HEK293 (cell line): ENCODE data around the gene THAP3.

Experiments used
- CTCF ChIA-PET: fragments of 350-600 bp; formaldehyde crosslinking; extraction: SDS; loops from one replicate; lab custom pipeline; 2021; ENCODE audit warnings: antibody characterized with exemption; lab: Yijun Ruan, JAX
- POLR2A ChIA-PET: fragments of 300-600 bp; formaldehyde crosslinking; extraction: SDS; loops from one replicate; lab custom pipeline; 2020; ENCODE audit warnings: antibody characterized with exemption, inconsistent platforms; lab: Yijun Ruan, JAX
- H3K27ac ChIP-seq: fragments of 200-500 bp; sonication (Bioruptor generic); 2 replicates; pipeline ENCODE4 v1.5.1; 2014; ENCODE audit warnings: low read depth, low read length, control low read depth, inconsistent platforms; ENCODE audit errors: extremely low read depth
- H3K36me3 ChIP-seq, 2 experiments: fragments of 200-500 bp in 1 of 2; sonication (Bioruptor generic) in 1 of 2; 1 replicate in 1 of 2; 2 replicates in 1 of 2; pipeline ENCODE4 v1.5.1; 2014 to 2017; ENCODE audit warnings: inconsistent platforms in 2 of 2, low read length in 2 of 2; ENCODE audit not compliant: control insufficient read depth in 2 of 2, insufficient read depth in 1 of 2
- H3K4me1 ChIP-seq: fragments of 200-500 bp; sonication (Bioruptor generic); 2 replicates; pipeline ENCODE4 v1.5.1; 2014; ENCODE audit warnings: mild to moderate bottlenecking, low read length, inconsistent platforms; ENCODE audit not compliant: control insufficient read depth, insufficient read depth
- H3K4me3 ChIP-seq: 2 replicates; pipeline ENCODE4 v1.5.1; 2011; ENCODE audit warnings: low read depth, mild to moderate bottlenecking, control low read depth, low read length, moderate library complexity
- H3K9me3 ChIP-seq: fragments of 200-500 bp; sonication (Bioruptor generic); 2 replicates; pipeline ENCODE4 v1.5.1; 2014; ENCODE audit warnings: low read depth, low read length, inconsistent platforms; ENCODE audit not compliant: control insufficient read depth, insufficient read depth
- GLIS2 ChIP-seq: fragments of 450-650 bp; formaldehyde crosslinking; IDR thresholded peaks from 2 replicates; pipeline ENCODE4 v1.5.1; 2016; ENCODE audit warnings: missing biosample characterization, missing genetic modification characterization
- KLF1 ChIP-seq: fragments of 450-650 bp; formaldehyde crosslinking; IDR thresholded peaks from 2 replicates; pipeline ENCODE4 v1.5.1; 2016; ENCODE audit warnings: missing biosample characterization, missing genetic modification characterization
- KLF17 ChIP-seq: fragments of 450-650 bp; formaldehyde crosslinking; IDR thresholded peaks from 2 replicates; pipeline ENCODE4 v1.5.1; 2016; ENCODE audit warnings: missing biosample characterization, missing genetic modification characterization
- KLF9 ChIP-seq: fragments of 450-650 bp; formaldehyde crosslinking; IDR thresholded peaks from 2 replicates; pipeline ENCODE4 v1.5.1; 2016; ENCODE audit warnings: missing biosample characterization, missing genetic modification characterization, low read depth
- ZBTB7A ChIP-seq: fragments of 450-650 bp; formaldehyde crosslinking; IDR thresholded peaks from 2 replicates; pipeline ENCODE4 v1.5.1; 2016; ENCODE audit warnings: low read depth, missing biosample characterization, missing genetic modification characterization
- ZFP69B ChIP-seq: fragments of 450-650 bp; formaldehyde crosslinking; IDR thresholded peaks from 2 replicates; pipeline ENCODE4 v1.5.1; 2016; ENCODE audit warnings: missing biosample characterization, missing genetic modification characterization
- ZIC2 ChIP-seq: fragments of 450-650 bp; formaldehyde crosslinking; IDR thresholded peaks from 2 replicates; pipeline ENCODE4 v1.5.1; 2016; ENCODE audit warnings: missing biosample characterization, missing genetic modification characterization
- ZNF302 ChIP-seq: fragments of 450-650 bp; formaldehyde crosslinking; IDR thresholded peaks from 2 replicates; pipeline ENCODE4 v1.5.1; 2016; ENCODE audit warnings: missing biosample characterization, missing genetic modification characterization, low read depth
- ZNF311 ChIP-seq: fragments of 450-650 bp; formaldehyde crosslinking; IDR thresholded peaks from 2 replicates; pipeline ENCODE4 v1.5.1; 2017; ENCODE audit warnings: missing biosample characterization, missing genetic modification characterization, borderline replicate concordance
- ZNF362 ChIP-seq: fragments of 450-650 bp; formaldehyde crosslinking; IDR thresholded peaks from 2 replicates; pipeline ENCODE4 v1.5.1; 2016; ENCODE audit warnings: missing biosample characterization, missing genetic modification characterization
- ZNF391 ChIP-seq: fragments of 450-650 bp; formaldehyde crosslinking; IDR thresholded peaks from 2 replicates; pipeline ENCODE4 v1.5.1; 2016; ENCODE audit warnings: low read depth, missing biosample characterization, missing genetic modification characterization, borderline replicate concordance
- ZNF394 ChIP-seq: fragments of 450-650 bp; formaldehyde crosslinking; IDR thresholded peaks from 2 replicates; pipeline ENCODE4 v1.5.1; 2016; ENCODE audit warnings: missing biosample characterization, missing genetic modification characterization, mild to moderate bottlenecking, moderate library complexity, borderline replicate concordance
- ZNF501 ChIP-seq: fragments of 450-650 bp; formaldehyde crosslinking; IDR thresholded peaks from 2 replicates; pipeline ENCODE4 v1.5.1; 2016; ENCODE audit warnings: missing biosample characterization, missing genetic modification characterization
- ZNF600 ChIP-seq: fragments of 450-650 bp; formaldehyde crosslinking; IDR thresholded peaks from 2 replicates; pipeline ENCODE4 v1.5.1; 2016; ENCODE audit warnings: missing biosample characterization, missing genetic modification characterization
- ZNF610 ChIP-seq: fragments of 450-650 bp; formaldehyde crosslinking; IDR thresholded peaks from 2 replicates; pipeline ENCODE4 v1.5.1; 2016; ENCODE audit warnings: missing biosample characterization, missing genetic modification characterization, borderline replicate concordance
- ZNF629 ChIP-seq: fragments of 450-650 bp; formaldehyde crosslinking; IDR thresholded peaks from 2 replicates; pipeline ENCODE4 v1.5.1; 2017; ENCODE audit warnings: missing biosample characterization, missing genetic modification characterization
- ZNF654 ChIP-seq: fragments of 450-650 bp; formaldehyde crosslinking; IDR thresholded peaks from 2 replicates; pipeline ENCODE4 v1.5.1; 2016; ENCODE audit warnings: low read depth, missing biosample characterization, missing genetic modification characterization
- ZNF658 ChIP-seq: fragments of 450-650 bp; formaldehyde crosslinking; IDR thresholded peaks from 2 replicates; pipeline ENCODE4; 2016; ENCODE audit warnings: missing biosample characterization, missing genetic modification characterization
- ZSCAN16 ChIP-seq: fragments of 450-650 bp; formaldehyde crosslinking; IDR thresholded peaks from 2 replicates; pipeline ENCODE4 v1.5.1; 2016; ENCODE audit warnings: missing biosample characterization, missing genetic modification characterization
- TF ChIP-seq, protein P1 (sequence below): sonication (generic); formaldehyde crosslinking; IDR thresholded peaks from 2 replicates; pipeline ENCODE4 v1.8.1; 2022; ENCODE audit warnings: mild to moderate bottlenecking, moderate library complexity, missing genetic modification reagents
- TF ChIP-seq, protein P2 (sequence below): fragments of 450-650 bp; formaldehyde crosslinking; IDR thresholded peaks from 2 replicates; pipeline ENCODE4 v1.5.1; 2016; ENCODE audit warnings: missing biosample characterization, missing genetic modification characterization
- TF ChIP-seq, protein P3 (sequence below): fragments of 450-650 bp; formaldehyde crosslinking; IDR thresholded peaks from 2 replicates; pipeline ENCODE4 v1.5.1; 2016; ENCODE audit warnings: missing biosample characterization, missing genetic modification characterization
- TF ChIP-seq, protein P4 (sequence below): fragments of 450-650 bp; formaldehyde crosslinking; IDR thresholded peaks from 2 replicates; pipeline ENCODE4 v1.5.1; 2017; ENCODE audit warnings: missing biosample characterization, missing genetic modification characterization

The THAP3 gene

DNA sequence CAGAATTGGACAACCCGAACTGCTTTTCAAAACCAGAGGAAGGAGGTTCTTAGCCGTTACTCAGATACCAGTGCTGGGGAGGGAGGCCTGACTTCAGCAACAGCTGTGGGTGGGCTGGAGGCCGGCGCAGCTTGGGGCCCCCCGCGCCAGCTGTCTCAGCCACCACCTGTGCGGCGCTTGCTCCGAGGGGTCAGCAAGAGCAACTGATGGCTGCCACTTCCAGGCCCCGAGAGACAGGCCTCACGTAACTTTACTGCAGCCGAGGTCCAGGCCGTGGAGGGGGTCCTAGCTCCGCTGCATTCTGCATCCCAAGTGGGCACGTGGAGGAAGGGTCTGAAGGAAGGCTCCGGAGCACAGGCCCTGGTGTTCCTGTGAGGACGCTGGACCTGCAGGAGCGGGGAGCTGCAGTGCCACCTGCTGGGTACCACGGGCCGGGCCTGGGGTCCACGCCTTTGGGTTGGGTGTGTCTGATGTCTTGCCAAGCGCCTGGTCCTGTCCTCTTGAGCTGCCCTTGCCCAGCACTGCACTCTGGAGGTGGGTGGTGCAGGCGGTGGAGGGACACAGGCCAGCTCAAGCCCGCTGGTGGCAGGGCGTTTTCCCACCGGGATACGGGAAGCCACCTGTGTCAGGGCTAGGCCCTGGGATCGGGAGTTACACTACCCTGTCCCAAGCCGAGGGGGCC lies 9.8 kb downstream of the THAP3 start:
- H3K27ac ChIP-seq = no peak overlapping the region
- peaks cover 17 to 98% of the 10 kb centered on the region in 2 experiments; a peak in 2 of 3 replicates for H3K36me3 ChIP-seq
- CTCF ChIA-PET = interaction anchor here (0.6 to 3.1 kb wide), 11 partner anchors 8 to 1367 kb away, joined by 3 to 14 read pairs (median 4); partner anchors contain the start of gene ZBTB48

More for the DNA sequence above, 9.8 kb downstream of the THAP3 start:
- no peaks in the 10 kb centered on the region for H3K4me1 ChIP-seq
- TF ChIP-seq ZNF654 (tag by site-specific recombination) = peak; percentile 49
- peak; percentile 61; the same call in 1 of the 2 replicates for TF ChIP-seq ZFP69B (tag by site-specific recombination)
- TF ChIP-seq, protein P1, sequence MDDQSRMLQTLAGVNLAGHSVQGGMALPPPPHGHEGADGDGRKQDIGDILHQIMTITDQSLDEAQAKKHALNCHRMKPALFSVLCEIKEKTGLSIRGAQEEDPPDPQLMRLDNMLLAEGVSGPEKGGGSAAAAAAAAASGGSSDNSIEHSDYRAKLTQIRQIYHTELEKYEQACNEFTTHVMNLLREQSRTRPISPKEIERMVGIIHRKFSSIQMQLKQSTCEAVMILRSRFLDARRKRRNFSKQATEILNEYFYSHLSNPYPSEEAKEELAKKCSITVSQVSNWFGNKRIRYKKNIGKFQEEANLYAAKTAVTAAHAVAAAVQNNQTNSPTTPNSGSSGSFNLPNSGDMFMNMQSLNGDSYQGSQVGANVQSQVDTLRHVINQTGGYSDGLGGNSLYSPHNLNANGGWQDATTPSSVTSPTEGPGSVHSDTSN (CRISPR knock-in tag) = no peak
- TF ChIP-seq, protein P2, sequence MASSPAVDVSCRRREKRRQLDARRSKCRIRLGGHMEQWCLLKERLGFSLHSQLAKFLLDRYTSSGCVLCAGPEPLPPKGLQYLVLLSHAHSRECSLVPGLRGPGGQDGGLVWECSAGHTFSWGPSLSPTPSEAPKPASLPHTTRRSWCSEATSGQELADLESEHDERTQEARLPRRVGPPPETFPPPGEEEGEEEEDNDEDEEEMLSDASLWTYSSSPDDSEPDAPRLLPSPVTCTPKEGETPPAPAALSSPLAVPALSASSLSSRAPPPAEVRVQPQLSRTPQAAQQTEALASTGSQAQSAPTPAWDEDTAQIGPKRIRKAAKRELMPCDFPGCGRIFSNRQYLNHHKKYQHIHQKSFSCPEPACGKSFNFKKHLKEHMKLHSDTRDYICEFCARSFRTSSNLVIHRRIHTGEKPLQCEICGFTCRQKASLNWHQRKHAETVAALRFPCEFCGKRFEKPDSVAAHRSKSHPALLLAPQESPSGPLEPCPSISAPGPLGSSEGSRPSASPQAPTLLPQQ (tag by site-specific recombination) = peak; percentile 58
- TF ChIP-seq ZNF394 (tag by site-specific recombination) = no peak
- TF ChIP-seq KLF1 (tag by site-specific recombination) = peak; percentile 86
- no peak for TF ChIP-seq ZNF610 (tag by site-specific recombination)
- no peak for TF ChIP-seq ZNF362 (tag by site-specific recombination)
- TF ChIP-seq ZIC2 (tag by site-specific recombination) = 0 out of 2 replicates have a peak, but pooled peaks have one; percentile 9
- TF ChIP-seq ZNF311 = no peak
- no peak for TF ChIP-seq ZNF302
- TF ChIP-seq ZNF658 (tag by site-specific recombination) = no peak
- TF ChIP-seq ZNF391 (tag by site-specific recombination) = no peak
- TF ChIP-seq ZNF501 (tag by site-specific recombination) = peak; percentile 48; the same call in 1 of the 2 replicates
- peak; percentile 75 for TF ChIP-seq ZNF600
- TF ChIP-seq, protein P3, sequence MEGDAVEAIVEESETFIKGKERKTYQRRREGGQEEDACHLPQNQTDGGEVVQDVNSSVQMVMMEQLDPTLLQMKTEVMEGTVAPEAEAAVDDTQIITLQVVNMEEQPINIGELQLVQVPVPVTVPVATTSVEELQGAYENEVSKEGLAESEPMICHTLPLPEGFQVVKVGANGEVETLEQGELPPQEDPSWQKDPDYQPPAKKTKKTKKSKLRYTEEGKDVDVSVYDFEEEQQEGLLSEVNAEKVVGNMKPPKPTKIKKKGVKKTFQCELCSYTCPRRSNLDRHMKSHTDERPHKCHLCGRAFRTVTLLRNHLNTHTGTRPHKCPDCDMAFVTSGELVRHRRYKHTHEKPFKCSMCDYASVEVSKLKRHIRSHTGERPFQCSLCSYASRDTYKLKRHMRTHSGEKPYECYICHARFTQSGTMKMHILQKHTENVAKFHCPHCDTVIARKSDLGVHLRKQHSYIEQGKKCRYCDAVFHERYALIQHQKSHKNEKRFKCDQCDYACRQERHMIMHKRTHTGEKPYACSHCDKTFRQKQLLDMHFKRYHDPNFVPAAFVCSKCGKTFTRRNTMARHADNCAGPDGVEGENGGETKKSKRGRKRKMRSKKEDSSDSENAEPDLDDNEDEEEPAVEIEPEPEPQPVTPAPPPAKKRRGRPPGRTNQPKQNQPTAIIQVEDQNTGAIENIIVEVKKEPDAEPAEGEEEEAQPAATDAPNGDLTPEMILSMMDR = peak; percentile 89
- peak; percentile 39; the same call in 1 of the 2 replicates for TF ChIP-seq GLIS2 (tag by site-specific recombination)
- peak; percentile 58 for TF ChIP-seq KLF9
- TF ChIP-seq ZNF629 = no peak
- TF ChIP-seq KLF17 (tag by site-specific recombination) = 0 out of 2 replicates have a peak, but pooled peaks have one; percentile 67
- TF ChIP-seq ZBTB7A (tag by site-specific recombination) = no peak
- TF ChIP-seq, protein P4, sequence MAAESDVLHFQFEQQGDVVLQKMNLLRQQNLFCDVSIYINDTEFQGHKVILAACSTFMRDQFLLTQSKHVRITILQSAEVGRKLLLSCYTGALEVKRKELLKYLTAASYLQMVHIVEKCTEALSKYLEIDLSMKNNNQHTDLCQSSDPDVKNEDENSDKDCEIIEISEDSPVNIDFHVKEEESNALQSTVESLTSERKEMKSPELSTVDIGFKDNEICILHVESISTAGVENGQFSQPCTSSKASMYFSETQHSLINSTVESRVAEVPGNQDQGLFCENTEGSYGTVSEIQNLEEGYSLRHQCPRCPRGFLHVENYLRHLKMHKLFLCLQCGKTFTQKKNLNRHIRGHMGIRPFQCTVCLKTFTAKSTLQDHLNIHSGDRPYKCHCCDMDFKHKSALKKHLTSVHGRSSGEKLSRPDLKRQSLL (tag by site-specific recombination) = peak; percentile 55; the same call in 1 of the 2 replicates
- TF ChIP-seq ZSCAN16 = no peak
- TF ChIP-seq, all 188 proteins: peak for 12
- H3K9me3 ChIP-seq = no peaks in the 10 kb centered on the region
- POLR2A ChIA-PET = interaction anchor here (0.6 to 1.5 kb wide), 4 partner anchors 22 to 142 kb away, joined by 3 to 7 read pairs (median 4); partner anchors contain the start of gene ZBTB48
- H3K4me3 ChIP-seq = no peak overlapping the region
